Breast epithelium (tissue), 4 donors: ENCODE data around the gene KCNK7. TPM values are rescaled to one million over a fixed set of nuclear protein-coding genes. Genes with fewer than 3 reads are reported as not detected.

ENCODE experiments used
- DNase-seq, 2 donors: peaks; one replicate each; pipeline ENCODE4 v3.0.0-alpha.2; 2019; ENCODE audit warnings: low spot score in 2 of 2
- H3K27ac ChIP-seq, 2 donors: fragments of 200-600 bp; sonication (generic) in 1 of 2; one replicate each; pipeline ENCODE4 v1.5.1; 2016 to 2019; ENCODE audit warnings: mild to moderate bottlenecking in 1 of 2
- H3K27me3 ChIP-seq, 2 donors: fragments of 200-600 bp; sonication (generic) in 1 of 2; one replicate each; pipeline versions ENCODE4 v1.5.1 to v1.6.0; 2017 to 2019; ENCODE audit warnings: control low read depth in 1 of 2, mild to moderate bottlenecking in 1 of 2
- H3K36me3 ChIP-seq: fragments of 200-600 bp; one replicate; pipeline ENCODE4 v1.5.1; 2019
- H3K4me1 ChIP-seq, 2 donors: fragments of 200-600 bp; sonication (generic); one replicate each; pipeline ENCODE4 v1.5.1; 2016 to 2019; ENCODE audit warnings: control low read depth in 1 of 2
- H3K4me3 ChIP-seq, 3 donors: fragments of 200-600 bp; sonication (generic); 1 replicate in 2 of 3; 2 replicates in 1 of 3; pipeline ENCODE4 v1.5.1; 2016 to 2019; ENCODE audit warnings: mild to moderate bottlenecking in 3 of 3, moderate library complexity in 2 of 3
- H3K9me3 ChIP-seq, 2 donors: fragments of 200-600 bp; sonication (generic) in 1 of 2; one replicate each; pipeline ENCODE4 v1.5.1; 2016 to 2019; ENCODE audit warnings: control low read depth in 1 of 2
- CTCF ChIP-seq, 3 donors: fragments of 450-650 bp; IDR thresholded peaks; one replicate each; pipeline ENCODE4 v1.5.1; 2016 to 2017; ENCODE audit warnings: antibody characterized with exemption in 3 of 3, mild to moderate bottlenecking in 3 of 3, moderate library complexity in 3 of 3
- POLR2A ChIP-seq: fragments of 450-650 bp; IDR thresholded peaks from one replicate; pipeline ENCODE4 v1.6.1; 2016; ENCODE audit warnings: antibody characterized with exemption, mild to moderate bottlenecking, moderate library complexity
- POLR2AphosphoS5 ChIP-seq, 3 donors: sonication (generic); formaldehyde crosslinking; IDR thresholded peaks; one replicate each; pipeline ENCODE4 v1.6.1; 2017; ENCODE audit warnings: antibody characterized with exemption in 3 of 3
- intact Hi-C: fragments of 100-400 bp; cut with DNase I; formaldehyde crosslinking; loops from one replicate; pipeline ENCODE4 v1.15.1; 2023; ENCODE audit warnings: low total_unique reads
- total RNA-seq, 3 donors: library from RNA; depleted of rRNA; stranded (reverse); fragments of >200 nt; gene quantifications; one replicate each; pipeline ENCODE4 v1.1.0, GENCODE V29; 2016

Gene KCNK7
- total RNA-seq, 3 donors from 2014 or later: 0.33 to 2.2 (median 0.80) TPM

- intact Hi-C loops: no loop called here
- Histone ChIP-seq H3K36me3 (peaks cover 3% of the 10 kb centered on the region), H3K4me1 (peaks cover 0 to 3% of the 10 kb centered on the region in 2 donors), H3K27me3 (no peaks in the 10 kb centered on the region), H3K4me3 (no peak overlapping the region), H3K27ac (no peak overlapping the region), H3K9me3 (no peaks in the 10 kb centered on the region)
- TF ChIP-seq POLR2A (no peak), POLR2AphosphoS5 (IDR thresholded peaks at IDR 0.05) (no peak), CTCF (IDR thresholded peaks at IDR 0.05) (no peak)
- DNase-seq: no peak
Observed at GRCh38 chr11:65622011-65622410, 26.4 kb upstream of the KCNK7 start.

- peaks cover 0 to 9% of the 10 kb centered on the region in 2 donors for H3K4me1 ChIP-seq
- no peak for DNase-seq
- TF ChIP-seq POLR2A (no peak), CTCF (IDR thresholded peaks at IDR 0.05) (no peak), POLR2AphosphoS5 (IDR thresholded peaks at IDR 0.05) (no peak)
- H3K27me3 ChIP-seq: no peaks in the 10 kb centered on the region
- no peak overlapping the region for H3K4me3 ChIP-seq
- no peak overlapping the region for H3K27ac ChIP-seq
- H3K9me3 ChIP-seq: no peaks in the 10 kb centered on the region
- intact Hi-C loops: no loop called here
- H3K36me3 ChIP-seq: peaks cover 3% of the 10 kb centered on the region
Observed at GRCh38 chr11:65621460-65621859, 25.9 kb upstream of the KCNK7 start.

GRCh38 chr11:65620666-65621065, 25.1 kb upstream of the KCNK7 start:
- Histone ChIP-seq H3K4me3 (no peak overlapping the region), H3K36me3 (peaks cover 3% of the 10 kb centered on the region), H3K4me1 (peaks cover 0 to 9% of the 10 kb centered on the region in 2 donors), H3K27me3 (no peaks in the 10 kb centered on the region), H3K9me3 (no peaks in the 10 kb centered on the region), H3K27ac (no peak overlapping the region)
- intact Hi-C loops: no loop called here
- TF ChIP-seq POLR2AphosphoS5 (IDR thresholded peaks at IDR 0.05): no peak
- TF ChIP-seq CTCF (IDR thresholded peaks at IDR 0.05): no peak
- TF ChIP-seq POLR2A: no peak
- no peak for DNase-seq

- no peak overlapping the region for H3K27ac ChIP-seq
- H3K36me3 ChIP-seq: no peaks in the 10 kb centered on the region
- no peak for TF ChIP-seq CTCF (IDR thresholded peaks at IDR 0.05)
- TF ChIP-seq POLR2A: no peak
- TF ChIP-seq POLR2AphosphoS5 (IDR thresholded peaks at IDR 0.05): no peak
- H3K9me3 ChIP-seq: no peaks in the 10 kb centered on the region
- H3K4me1 ChIP-seq: peaks cover 0 to 9% of the 10 kb centered on the region in 2 donors
- intact Hi-C loops: no loop called here
- no peak for DNase-seq
- H3K27me3 ChIP-seq: no peaks in the 10 kb centered on the region
- H3K4me3 ChIP-seq: no peak overlapping the region
Observed at GRCh38 chr11:65619281-65619928, 23.8 kb upstream of the KCNK7 start.

- no peak for DNase-seq
- Histone ChIP-seq H3K36me3 (no peaks in the 10 kb centered on the region), H3K27me3 (no peaks in the 10 kb centered on the region), H3K27ac (no peak overlapping the region), H3K4me3 (no peak overlapping the region), H3K4me1 (peaks cover 0 to 9% of the 10 kb centered on the region in 2 donors), H3K9me3 (no peaks in the 10 kb centered on the region)
- TF ChIP-seq CTCF (IDR thresholded peaks at IDR 0.05) (no peak), POLR2A (no peak), POLR2AphosphoS5 (IDR thresholded peaks at IDR 0.05) (no peak)
- intact Hi-C loops: no loop called here
Observed at GRCh38 chr11:65618763-65619162, 23.2 kb upstream of the KCNK7 start.
